ENCODE results near the gene SORCS3. TPM values are rescaled to one million over a fixed set of nuclear protein-coding genes. Genes with fewer than 3 reads are reported as not detected.

The SORCS3 gene
- total RNA-seq, 2 donors from 2014 or later = 0.68 TPM; not detected in 1

DNA sequence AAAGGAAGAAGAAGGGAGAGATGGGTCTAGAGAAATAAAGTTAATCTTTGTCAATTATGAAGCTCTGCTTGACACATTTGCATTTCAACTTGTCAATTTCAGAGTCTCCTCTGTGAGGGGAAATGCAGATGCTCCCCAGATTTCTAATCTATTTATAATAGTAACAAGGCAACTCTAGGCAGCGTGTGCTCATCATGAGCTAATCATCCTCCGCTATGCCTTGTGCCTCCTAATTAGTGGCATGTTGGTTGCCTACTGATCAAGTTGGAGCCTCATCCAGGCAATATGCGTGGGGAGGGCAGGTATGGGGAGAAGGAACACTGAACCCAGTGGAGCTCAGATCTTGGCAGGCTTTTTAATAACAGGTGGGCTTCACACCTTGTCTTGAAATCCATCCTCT lies 628.6 kb downstream of the SORCS3 start:
- H3K9ac ChIP-seq (ENCODE audit: extremely low read depth, low read length, poor library complexity, severe bottlenecking) = no peak overlapping the region
- H3K27me3 Mint-ChIP-seq (ENCODE audit: insufficient read depth) = no peaks in the 10 kb centered on the region
- H3K4me3 ChIP-seq (ENCODE audit: low read length) = no peak overlapping the region
- H3K9me3 Mint-ChIP-seq = no peaks in the 10 kb centered on the region
- H3K27ac ChIP-seq (ENCODE audit: low read depth, low read length) = no peak overlapping the region
- DNase-seq = no peak
- no peak overlapping the region for H3K4me3 Mint-ChIP-seq
- peaks cover 7% of the 10 kb centered on the region for H3K27me3 ChIP-seq (ENCODE audit: control insufficient read depth, insufficient read depth, low read length, poor library complexity, severe bottlenecking)
- no peaks in the 10 kb centered on the region for H3K36me3 ChIP-seq (ENCODE audit: control insufficient read depth, insufficient read depth, low read length)
- H3K27ac Mint-ChIP-seq = no peak overlapping the region
- TF ChIP-seq, protein P1, sequence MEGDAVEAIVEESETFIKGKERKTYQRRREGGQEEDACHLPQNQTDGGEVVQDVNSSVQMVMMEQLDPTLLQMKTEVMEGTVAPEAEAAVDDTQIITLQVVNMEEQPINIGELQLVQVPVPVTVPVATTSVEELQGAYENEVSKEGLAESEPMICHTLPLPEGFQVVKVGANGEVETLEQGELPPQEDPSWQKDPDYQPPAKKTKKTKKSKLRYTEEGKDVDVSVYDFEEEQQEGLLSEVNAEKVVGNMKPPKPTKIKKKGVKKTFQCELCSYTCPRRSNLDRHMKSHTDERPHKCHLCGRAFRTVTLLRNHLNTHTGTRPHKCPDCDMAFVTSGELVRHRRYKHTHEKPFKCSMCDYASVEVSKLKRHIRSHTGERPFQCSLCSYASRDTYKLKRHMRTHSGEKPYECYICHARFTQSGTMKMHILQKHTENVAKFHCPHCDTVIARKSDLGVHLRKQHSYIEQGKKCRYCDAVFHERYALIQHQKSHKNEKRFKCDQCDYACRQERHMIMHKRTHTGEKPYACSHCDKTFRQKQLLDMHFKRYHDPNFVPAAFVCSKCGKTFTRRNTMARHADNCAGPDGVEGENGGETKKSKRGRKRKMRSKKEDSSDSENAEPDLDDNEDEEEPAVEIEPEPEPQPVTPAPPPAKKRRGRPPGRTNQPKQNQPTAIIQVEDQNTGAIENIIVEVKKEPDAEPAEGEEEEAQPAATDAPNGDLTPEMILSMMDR (conservative IDR thresholded peaks at IDR 0.05) = no peak
- 97 to 100% methylated on average over 3 of the region's 3 CpGs for WGBS, 2 experiments (ENCODE audit: insufficient coverage in 1 of 2, insufficient read length in 1 of 2)
- H3K4me1 Mint-ChIP-seq = no peaks in the 10 kb centered on the region
- H3K36me3 Mint-ChIP-seq (ENCODE audit: low read depth) = no peaks in the 10 kb centered on the region
- H3K4me1 ChIP-seq (ENCODE audit: control insufficient read depth, insufficient read depth, low read length) = no peaks in the 10 kb centered on the region
- no peaks in the 10 kb centered on the region for H3K9me3 ChIP-seq (ENCODE audit: control insufficient read depth, low read length)

DNA sequence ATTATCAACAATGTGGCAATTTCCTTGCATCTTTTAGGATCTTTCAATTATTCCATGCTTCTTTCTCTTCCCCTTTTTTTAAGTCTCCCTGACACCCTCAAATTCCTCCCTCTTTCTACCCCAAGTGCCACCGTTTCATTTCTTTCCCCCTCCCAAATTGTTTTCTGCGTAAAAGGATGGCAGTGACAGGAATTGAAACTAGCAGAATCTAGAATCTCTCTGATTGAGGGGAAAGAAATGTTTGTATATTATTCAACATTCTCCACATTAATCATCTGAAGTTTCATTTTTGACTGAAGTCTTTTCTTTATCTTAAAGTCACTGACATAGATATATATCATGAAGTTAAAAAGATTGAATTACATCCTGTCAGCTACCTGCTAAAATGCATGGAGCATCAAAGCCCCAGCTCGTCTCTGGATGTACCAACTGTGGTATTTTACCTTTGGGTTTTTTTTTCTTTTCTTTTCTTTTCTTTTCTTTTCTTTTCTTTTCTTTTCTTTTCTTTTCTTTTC lies 633.5 kb downstream of the SORCS3 start:
- Mint-ChIP-seq H3K4me1 (peaks cover 4% of the 10 kb centered on the region), H3K9me3 (no peaks in the 10 kb centered on the region), H3K36me3 (ENCODE audit: low read depth) (no peaks in the 10 kb centered on the region), H3K27ac (no peak overlapping the region), H3K27me3 (ENCODE audit: insufficient read depth) (peaks cover 5% of the 10 kb centered on the region), H3K4me3 (no peak overlapping the region)
- Histone ChIP-seq H3K36me3 (ENCODE audit: control insufficient read depth, insufficient read depth, low read length) (no peaks in the 10 kb centered on the region), H3K9me3 (ENCODE audit: control insufficient read depth, low read length) (no peaks in the 10 kb centered on the region), H3K4me1 (ENCODE audit: control insufficient read depth, insufficient read depth, low read length) (peaks cover 10% of the 10 kb centered on the region), H3K27me3 (ENCODE audit: control insufficient read depth, insufficient read depth, low read length, poor library complexity, severe bottlenecking) (peaks cover 12% of the 10 kb centered on the region), H3K4me3 (ENCODE audit: low read length) (no peak overlapping the region), H3K27ac (ENCODE audit: low read depth, low read length) (no peak overlapping the region), H3K9ac (ENCODE audit: extremely low read depth, low read length, poor library complexity, severe bottlenecking) (no peak overlapping the region)
- TF ChIP-seq, protein P1 (conservative IDR thresholded peaks at IDR 0.05) = no peak
- no peak for DNase-seq
- 88% methylated on average over 1 of the region's 3 CpGs; no CpG with 5 or more reads in 1 of the 2 experiments for WGBS, 2 experiments (ENCODE audit: insufficient coverage in 1 of 2, insufficient read length in 1 of 2)

DNA sequence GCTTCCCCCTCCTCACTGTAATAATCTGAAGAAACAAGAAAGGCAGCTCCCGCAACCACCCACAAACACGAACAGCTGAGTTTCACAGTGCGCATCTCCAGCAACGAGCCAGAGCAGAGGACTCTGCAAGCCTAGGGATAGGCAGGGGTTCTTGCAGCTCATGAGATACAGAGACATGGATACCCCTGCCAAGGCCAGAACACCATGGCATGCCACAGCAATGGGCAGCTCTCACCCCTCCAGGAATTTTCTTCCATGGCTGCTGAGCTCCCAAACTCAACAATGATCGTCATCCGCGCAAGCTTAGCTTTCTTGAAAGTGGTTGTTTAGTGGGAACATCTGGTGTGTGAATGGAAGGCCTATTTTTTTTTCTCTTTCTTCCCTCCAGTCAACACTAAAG lies 637.3 kb downstream of the SORCS3 start:
- no peak overlapping the region for H3K27ac Mint-ChIP-seq
- DNase-seq = no peak

More for the DNA sequence above, 637.3 kb downstream of the SORCS3 start:
- Histone ChIP-seq H3K4me3 (ENCODE audit: low read length) (no peak overlapping the region), H3K36me3 (ENCODE audit: control insufficient read depth, insufficient read depth, low read length) (no peaks in the 10 kb centered on the region), H3K4me1 (ENCODE audit: control insufficient read depth, insufficient read depth, low read length) (peaks cover 10% of the 10 kb centered on the region), H3K9me3 (ENCODE audit: control insufficient read depth, low read length) (no peaks in the 10 kb centered on the region), H3K27me3 (ENCODE audit: control insufficient read depth, insufficient read depth, low read length, poor library complexity, severe bottlenecking) (peaks cover 20% of the 10 kb centered on the region), H3K9ac (ENCODE audit: extremely low read depth, low read length, poor library complexity, severe bottlenecking) (no peak overlapping the region), H3K27ac (ENCODE audit: low read depth, low read length) (no peak overlapping the region)
- Mint-ChIP-seq H3K4me3 (no peak overlapping the region), H3K36me3 (ENCODE audit: low read depth) (no peaks in the 10 kb centered on the region), H3K9me3 (no peaks in the 10 kb centered on the region), H3K4me1 (peaks cover 4% of the 10 kb centered on the region), H3K27me3 (ENCODE audit: insufficient read depth) (peaks cover 5% of the 10 kb centered on the region)
- TF ChIP-seq, protein P1 (conservative IDR thresholded peaks at IDR 0.05) = no peak
- 98 to 100% methylated on average over 4 to 5 of the region's 7 CpGs for WGBS, 2 experiments (ENCODE audit: insufficient coverage in 1 of 2, insufficient read length in 1 of 2)

Data from endodermal cell (in vitro differentiated cells).